ENCODE data around the gene MACO1.

The MACO1 gene

DNA sequence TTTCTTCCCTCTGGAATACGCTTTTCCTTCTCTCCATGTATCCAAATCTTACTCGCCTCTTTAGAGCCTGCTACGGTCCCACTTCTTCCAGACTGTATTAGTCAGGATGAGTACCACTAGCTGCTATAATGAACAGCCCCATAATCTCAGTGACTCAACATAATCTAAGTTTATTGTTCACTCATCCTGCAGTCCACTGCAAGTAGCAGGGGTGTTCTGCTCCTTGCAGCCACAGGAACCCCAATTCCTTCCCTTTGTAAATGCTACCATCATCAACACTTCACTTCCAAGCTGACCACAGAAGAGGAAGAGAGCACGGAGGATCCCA, 94.6 kb downstream of the MACO1 start:
- DNase-seq = no peak

- no peak for DNase-seq
These were observed 96.1 kb downstream of the MACO1 start for GRCh38 chr1:25526753-25527152.

- no peak for DNase-seq
These were observed 96.6 kb downstream of the MACO1 start for GRCh38 chr1:25527226-25527846.

DNA sequence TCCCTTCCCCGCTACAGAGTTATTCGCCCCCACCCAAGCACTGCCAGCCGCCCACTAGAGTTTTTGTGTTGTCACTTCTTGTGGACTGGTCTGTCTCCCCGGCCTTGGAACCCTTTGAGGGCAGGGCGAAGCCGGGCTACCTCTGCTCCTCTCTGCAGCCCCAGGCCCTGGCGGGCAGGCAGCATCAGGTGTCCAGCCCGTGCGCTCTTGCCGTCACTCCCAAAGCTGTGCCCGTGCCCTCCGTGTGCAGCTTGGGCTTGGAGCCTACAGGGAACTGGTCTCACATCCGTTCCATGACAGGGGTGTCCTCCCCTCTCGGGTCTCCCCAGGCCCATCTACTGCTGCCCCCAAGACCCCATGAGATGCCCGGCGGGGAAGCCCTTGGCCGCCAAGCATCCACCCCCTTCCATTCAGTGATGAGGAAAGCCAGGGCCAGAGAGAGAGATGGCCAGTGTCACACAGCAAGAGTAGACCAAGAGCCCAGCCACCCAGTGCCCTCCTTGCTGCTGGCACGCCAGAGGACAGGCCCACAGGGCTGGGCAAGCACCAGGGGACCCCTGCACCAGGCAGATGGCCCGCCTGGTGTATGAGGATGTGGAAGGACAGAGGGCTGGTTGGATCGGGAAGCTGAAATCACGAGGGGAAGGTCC, 97.4 kb downstream of the MACO1 start:
- DNase-seq = no peak

- DNase-seq = no peak
These were observed 98.3 kb downstream of the MACO1 start for GRCh38 chr1:25528881-25529517.

DNA sequence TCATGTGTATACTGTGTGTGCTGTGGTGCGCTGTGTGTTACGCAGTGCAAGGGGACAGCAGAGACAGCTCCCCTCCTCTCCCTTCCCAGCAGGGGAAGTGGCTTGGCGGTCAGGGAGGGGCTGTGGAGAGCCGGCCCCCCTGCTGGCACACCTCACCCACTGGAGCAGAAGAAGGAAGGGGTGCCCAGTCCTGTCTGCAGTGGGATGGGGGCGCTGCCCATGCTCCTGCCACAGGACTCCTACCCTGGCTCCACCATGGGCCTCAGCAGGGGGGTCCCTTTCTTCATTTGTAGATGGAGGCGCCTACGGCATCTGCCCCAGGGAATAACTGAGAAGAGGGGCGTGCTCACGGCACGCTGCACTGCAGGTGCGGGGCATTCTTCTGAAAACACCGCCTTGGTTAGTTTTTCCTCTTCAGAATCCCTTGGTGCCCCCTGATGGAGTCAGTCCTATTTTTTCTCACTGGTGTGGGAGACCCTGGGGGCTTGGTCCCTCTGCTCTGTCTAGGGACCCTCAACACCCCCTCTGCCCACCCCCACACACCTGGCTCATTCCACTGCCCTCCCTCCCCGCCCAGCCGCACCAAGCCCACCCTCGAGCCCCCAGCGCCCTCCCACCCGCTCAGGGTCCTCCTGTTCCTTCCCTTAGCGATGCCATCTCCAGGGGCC, 99.0 kb downstream of the MACO1 start:
- no peak for DNase-seq

DNA sequence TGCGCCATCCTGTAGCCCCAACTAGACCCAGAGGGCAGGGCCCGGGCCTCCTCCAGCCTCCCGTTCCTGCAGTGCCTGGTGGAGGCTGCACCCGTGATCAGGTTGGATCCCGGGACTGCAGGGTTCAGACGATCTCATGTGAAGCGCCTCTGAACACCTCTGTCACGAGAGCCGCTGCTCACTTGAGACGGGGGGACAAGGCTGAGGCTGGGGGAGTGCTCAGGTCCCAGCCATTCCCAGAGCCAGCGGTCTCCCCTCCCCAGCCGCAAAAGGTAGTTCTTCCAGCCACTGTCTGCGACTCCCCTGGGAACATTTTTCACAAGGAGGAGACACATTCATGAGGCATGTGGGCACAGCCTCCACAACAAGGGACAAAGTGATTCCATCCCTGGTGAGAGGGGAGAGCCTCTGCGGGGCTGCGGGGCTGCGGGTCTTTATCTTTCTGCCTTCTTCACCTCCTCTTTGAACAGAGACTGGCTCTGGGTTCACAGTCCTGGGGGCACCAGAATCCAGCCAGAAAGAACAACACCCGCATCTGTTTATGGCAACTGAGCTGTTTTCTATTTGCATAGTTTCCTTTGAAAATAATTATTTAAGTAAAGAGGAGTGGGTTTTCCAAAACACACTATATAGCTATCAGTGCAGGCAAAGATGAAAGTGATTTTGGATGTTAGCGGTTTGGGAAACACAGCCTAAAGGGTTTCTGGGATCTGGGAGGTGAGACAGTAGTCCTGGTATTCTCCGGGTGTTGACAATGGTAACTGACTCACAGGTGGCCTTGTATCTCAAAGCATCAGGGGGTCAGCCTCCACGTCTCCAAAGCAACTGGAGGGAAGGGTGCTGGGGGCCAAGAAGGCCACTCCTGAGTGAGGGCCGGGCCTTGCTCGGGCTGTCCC, 99.7 kb downstream of the MACO1 start:
- no peak for DNase-seq

DNA sequence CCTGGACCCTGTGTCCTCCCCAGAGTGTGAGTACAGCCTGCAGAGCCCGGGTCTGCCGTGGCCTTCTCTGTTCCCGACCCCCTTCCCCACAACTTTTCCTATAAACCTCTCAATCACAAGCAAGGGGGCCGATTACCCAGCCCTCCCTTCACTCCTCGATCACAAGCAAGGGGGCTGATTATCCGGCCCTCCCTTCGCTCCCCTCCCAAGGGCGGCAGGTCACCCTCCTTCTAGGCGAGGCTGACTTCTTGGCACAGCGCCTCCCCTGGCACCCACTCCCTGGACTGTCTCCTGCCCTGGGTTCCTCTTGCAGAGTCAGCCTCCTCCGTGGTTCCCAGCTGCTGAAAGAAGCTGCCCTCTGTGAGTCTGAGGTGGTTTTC, 100.4 kb downstream of the MACO1 start:
- no peak for DNase-seq

- no peak for DNase-seq
These were observed 102.3 kb downstream of the MACO1 start for GRCh38 chr1:25532970-25533369.

GRCh38 chr1:25533775-25534409, 103.2 kb downstream of the MACO1 start:
- DNase-seq = no peak

DNA sequence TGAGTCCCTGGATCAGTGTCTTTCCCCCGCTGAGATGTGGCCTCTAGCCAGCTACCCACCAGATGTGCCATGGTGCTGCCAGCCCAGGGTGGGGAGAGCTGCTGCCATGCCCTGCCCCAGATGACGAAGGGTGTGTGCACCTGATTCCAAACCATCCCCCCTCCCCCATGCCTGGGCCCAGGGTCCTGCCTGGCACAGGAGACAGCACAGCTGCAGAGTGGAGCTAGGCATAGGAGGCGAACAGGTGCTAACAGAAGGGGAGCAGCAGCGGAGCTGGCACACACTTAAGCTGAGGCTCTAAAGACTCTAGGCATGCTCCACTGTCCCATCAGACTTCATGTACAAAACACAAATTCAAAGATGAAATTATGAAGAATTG, 103.7 kb downstream of the MACO1 start:
- no peak for DNase-seq

GRCh38 chr1:25536124-25536523, 105.4 kb downstream of the MACO1 start:
- no peak for DNase-seq

DNA sequence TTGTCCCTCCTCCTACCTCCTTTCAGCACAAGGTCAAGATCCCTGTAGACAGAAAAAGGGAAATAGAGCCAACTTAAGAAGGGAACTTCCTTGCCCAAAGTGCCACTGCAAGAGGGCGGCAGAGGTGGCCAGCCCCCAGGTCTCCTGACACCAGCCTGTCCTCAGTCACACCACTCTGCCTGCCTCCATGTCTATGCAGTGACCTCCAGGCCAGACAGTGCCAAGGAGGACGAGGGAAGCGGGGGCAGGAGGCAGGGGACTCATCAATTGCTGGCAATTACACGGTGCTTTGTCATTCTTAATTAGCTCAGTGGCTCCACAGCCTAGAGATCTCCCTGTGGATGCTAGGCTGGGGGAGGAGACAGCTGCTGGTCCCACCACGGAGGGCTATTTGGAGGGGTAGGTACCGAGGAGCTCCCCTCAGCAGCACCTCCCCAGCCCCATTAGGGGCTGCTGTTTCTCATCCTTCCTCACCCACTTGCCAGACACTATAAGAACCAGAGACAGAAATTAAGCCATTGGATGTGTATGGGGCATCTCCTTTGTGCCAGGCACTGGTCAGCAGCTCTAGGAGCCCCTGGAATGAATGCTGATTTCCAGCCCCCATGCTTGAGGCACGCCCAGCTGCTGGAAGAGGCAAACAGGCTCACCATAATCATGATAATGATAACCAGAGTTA, 106.6 kb downstream of the MACO1 start:
- no peak for DNase-seq

DNA sequence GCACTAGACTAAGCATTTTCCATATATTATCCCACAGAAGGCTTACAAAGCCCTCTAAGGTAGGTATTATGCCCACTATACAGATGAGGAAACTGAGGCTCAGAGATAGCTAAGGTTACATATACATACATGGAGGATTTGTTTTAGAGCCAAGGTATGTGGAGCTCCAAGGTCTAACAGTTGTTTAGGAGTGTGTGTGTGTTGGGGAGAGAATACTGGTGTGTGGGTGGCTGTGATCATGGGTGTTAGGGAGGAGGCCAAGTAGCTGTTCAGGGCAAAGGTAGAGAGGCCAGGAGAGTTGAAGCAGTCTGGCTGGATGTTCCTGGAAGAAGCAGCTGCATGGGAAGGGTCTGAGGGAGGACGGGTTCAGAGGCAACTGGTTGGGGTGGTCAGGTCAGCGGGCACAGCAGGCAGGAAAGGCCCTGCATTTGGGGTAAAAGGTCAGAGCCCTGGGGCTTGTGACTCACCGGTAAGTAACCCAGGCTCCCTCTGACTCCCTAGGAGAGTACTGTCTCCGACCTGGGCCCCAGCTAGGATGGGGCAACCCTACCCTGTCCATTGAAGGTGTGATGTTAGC, 107.6 kb downstream of the MACO1 start:
- DNase-seq = no peak

- no peak for DNase-seq
These were observed 110.1 kb downstream of the MACO1 start for GRCh38 chr1:25540750-25541342.

DNA sequence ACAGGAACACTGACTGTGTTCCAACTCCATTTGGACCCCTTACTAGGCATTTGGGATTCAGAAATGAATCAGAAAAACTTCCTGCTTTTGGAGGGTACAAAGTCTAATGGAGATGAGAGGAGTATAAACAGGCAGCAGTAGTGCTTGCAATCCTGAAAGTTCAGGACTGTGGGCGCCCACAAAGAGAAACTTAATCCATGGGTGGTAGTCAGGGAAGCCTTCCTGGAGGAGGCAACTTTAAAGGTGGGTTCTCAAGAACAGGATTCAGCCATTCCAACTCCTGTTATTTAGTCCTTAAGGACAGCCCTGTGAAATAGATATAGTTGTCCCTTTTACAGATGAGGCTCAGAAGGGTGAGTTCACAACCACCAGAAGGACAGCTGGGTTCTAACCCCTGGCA, 110.7 kb downstream of the MACO1 start:
- no peak for DNase-seq

DNA sequence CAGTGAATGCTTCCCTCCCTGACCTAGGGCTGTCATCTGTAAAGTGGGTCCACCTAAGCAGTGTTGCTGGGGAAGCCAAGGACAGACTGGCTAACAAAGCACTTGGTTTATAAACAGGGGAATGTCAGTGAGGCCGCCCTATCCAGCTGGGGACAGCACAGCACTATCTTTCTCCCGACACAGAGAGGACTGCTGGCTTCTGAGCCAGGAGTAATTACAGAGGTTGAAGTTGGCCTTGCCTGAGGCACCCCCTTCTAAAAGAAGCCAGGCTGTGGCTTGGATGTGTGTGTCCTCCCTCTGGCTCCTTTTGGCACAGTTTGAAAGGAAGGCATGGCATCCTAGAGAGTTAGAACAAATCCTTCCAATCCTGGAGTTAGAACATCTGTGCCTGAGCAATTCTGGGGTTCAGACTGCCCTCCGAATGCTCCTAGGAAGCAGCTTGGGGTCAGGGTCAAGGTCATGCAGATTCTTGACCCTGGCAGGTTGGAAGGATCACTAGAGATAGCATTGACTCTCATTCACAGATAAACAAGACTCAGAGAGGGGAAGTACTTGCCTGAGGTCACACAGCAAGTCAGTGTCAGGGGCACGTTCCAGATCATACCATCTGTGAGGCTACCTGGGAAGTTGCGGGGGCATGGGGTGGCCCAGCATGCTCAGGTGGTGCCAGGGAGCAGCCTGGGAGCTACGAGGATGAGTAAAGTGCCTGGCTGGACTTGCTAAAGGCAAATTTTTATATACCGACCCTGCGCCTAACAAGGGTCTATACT, 111.4 kb downstream of the MACO1 start:
- no peak for DNase-seq

DNA sequence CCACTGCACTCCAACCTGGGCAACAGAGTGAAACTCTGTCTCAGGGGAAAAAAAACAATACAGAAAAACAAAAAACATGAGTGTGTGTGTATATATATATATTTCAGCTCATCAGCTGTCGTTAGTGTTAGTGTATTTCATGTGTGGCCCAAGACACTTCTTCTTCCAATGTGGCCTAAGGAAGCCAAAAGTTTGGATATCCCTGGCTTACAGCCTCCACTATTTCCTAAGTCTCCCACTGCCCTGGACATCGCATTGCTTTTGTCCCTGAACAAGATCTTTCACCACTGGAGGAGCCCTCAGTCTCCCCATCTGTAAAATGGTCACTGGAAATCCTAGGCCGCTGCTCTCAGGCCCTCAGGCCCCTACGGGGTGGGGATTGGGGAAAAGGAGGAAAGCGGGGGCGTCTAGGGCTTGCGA, 112.3 kb downstream of the MACO1 start:
- DNase-seq = no peak

DNA sequence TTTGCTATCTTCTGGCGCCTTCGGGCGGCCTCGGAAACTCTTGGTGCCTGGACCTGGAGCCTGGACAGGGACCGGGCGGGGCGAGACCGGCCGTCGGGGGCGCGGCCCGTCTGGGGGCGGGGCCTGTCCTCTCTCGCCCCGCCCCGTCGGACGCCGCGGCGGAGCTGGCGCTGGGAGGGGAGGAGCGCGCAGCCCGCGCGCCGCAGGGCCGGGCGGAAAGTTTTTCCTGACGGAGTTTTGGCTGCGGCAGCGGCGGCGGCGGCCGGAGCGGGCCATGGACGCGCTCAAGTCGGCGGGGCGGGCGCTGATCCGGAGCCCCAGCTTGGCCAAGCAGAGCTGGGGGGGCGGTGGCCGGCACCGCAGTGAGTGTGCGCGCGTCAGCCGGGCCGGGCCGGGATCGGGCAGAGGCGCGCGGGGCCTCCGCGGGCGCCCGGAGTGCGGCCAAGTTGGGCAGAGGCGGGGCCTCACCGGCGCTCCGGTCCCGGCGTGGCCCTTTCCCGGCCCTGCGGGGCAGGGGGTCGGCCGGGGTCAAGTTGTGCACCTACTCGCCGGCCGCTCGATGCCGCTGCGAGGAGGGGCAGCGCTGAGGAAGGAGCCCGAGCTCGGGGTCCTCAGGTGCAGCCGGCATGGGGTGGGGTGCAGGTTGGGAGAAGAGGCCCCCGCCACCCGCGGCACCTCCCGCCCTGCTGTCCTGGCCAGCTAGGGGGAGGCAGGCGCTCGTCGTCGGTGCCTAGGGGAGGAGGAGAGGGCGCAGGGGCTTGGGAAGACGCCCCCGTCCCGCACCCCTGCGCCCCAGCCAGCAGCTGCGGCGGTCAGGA, 112.9 kb downstream of the MACO1 start, which contains the start of gene LDLRAP1:
Gene LDLRAP1 (plus strand): TSS at position 182 of the 818 bp plus-strand sequence. CDS start 93 bp downstream, at position 275.
- DNase-seq = peak; percentile 88

All from activated effector memory CD4-positive, alpha-beta T cell treated with anti-CD3 and anti-CD28 coated beads, Interleukin-2, amount 50 U/mL, for 16 hours (primary cell).